ENCODE results near the gene CRLF3.

DNA sequence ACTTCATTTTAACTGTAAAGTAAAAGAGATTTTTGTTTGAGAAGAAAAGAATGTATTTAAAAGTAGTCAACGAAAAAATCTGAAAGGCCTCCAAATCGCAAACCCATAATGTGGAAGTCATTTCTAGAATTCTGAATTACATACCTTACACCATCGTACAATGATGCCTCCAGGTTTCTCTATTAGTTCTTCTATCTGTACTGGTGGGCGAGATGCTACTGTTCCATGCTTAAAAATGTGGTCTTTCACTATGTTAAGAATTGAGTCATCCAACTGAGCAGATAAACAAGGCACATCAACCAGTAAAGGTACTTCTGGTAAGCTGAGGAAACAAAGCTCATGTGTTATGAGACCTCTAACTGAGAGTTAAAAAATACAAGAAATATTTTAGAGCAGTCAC, 28.5 kb downstream of the CRLF3 start:
- TF ChIP-seq, protein P1, sequence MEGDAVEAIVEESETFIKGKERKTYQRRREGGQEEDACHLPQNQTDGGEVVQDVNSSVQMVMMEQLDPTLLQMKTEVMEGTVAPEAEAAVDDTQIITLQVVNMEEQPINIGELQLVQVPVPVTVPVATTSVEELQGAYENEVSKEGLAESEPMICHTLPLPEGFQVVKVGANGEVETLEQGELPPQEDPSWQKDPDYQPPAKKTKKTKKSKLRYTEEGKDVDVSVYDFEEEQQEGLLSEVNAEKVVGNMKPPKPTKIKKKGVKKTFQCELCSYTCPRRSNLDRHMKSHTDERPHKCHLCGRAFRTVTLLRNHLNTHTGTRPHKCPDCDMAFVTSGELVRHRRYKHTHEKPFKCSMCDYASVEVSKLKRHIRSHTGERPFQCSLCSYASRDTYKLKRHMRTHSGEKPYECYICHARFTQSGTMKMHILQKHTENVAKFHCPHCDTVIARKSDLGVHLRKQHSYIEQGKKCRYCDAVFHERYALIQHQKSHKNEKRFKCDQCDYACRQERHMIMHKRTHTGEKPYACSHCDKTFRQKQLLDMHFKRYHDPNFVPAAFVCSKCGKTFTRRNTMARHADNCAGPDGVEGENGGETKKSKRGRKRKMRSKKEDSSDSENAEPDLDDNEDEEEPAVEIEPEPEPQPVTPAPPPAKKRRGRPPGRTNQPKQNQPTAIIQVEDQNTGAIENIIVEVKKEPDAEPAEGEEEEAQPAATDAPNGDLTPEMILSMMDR (conservative IDR thresholded peaks at IDR 0.05; ENCODE audit: low read length): no peak
- no peak for TF ChIP-seq EZH2phosphoT487 (IDR thresholded peaks at IDR 0.05; ENCODE audit: borderline replicate concordance, low read depth, low read length)
